COLO668 (cell line): ENCODE data around the gene TIFAB.
A peak's percentile ranks its signal among the peaks of the same experiment; 100 is the strongest.

ENCODE experiments used
- DNase-seq: peaks from one replicate; lab custom pipeline; 2025; ENCODE audit not compliant: unreplicated experiment; lab: John Stamatoyannopoulos, UW

TIFAB gene

GRCh38 chr5:135428586-135428985 lies 23.6 kb downstream of the TIFAB start:
- DNase-seq = no peak

DNA sequence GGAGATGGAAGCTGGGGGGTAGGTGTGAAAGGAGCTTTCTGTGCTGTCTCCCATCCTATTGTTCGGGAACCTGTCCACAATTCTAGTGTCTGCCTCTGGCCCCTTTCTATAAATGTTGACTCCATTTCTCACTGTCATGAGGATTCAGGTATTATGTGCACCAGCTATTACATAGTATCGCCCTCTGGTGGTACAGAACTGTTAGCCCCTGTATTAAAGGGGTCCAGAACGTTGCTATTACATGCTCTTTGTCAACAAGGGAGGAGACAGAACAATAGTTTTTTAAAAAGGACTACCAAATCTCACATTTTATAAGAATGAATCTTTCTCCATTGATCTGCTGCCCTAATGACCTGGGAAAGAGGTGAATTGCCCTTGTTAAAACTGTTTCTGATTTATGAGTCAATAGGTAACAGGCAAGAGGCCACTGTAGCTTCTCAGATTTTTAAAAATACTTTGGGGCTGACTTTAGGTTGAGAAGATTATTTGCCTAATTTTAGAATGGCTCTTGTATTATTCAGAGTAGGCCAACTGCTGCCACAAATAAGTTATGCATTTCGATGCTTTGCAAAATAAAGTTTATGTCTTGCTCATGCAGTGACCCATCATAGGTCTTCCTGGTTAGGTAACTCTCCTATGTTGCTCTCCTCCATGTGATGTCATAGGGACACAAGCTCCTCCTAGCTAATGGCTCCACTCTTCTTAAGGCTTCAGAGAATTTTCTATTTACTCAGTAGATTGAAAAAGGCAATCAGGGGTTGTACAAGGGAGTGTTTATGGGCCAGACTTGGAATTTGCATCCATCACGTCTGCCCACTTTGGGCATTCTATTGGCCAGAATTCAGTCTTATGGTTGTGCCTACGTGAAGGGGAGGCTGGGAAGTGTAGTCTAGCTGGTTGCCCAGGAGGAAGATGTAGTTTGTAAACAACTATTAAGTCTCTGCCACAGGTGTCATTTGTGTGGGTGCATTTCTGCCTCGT lies 25.8 kb downstream of the TIFAB start:
- DNase-seq = no peak

- no peak for DNase-seq
Observed at GRCh38 chr5:135425641-135426040, 26.5 kb downstream of the TIFAB start.

DNA sequence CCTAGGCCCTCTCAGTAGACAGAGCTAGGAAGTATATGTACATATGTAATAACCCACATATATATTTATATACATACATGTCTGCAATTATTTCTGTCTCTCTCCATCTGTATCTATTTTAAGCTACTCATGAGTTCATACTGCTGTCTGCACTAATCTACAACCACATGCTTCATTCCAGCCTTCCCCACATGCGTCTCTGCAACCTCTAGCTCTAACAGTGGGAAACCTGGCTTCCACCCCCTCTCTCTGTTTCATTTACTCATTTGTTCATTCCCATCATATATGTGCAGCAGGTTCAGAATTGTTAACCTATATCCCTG lies 28.3 kb downstream of the TIFAB start:
- no peak for DNase-seq

DNA sequence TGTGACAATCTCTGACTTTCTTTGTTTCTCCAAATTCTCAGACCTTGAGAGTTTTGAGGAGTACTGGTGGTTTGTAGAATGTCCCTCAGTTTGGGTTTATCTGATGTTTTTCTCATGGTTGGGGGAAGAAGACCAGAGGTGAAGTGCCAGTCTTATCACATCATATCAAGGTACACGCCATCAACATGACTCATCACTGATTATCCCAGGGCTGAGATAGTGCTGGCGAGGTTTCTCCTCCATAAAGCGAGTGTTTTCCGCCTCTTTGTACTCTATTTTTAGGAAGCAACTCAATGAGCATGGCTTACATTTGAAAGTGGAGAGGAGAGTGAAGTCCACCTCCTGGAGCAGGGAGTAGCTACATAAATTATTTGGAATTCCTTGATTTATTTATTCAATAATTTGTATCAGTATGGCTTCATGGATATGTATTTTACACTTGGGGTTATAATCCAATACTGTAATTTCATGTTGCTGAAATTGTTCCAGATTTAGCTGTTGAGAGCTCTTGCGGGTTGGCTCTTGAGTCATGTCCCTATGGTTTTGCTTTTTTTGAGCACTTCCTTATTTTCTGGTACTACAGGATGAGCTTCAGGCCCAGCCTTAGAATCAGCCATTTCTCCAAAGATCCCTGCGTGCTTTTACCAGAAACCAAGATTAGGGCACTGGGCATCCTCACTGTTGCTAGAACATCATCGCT lies 28.9 kb downstream of the TIFAB start:
- no peak for DNase-seq

DNA sequence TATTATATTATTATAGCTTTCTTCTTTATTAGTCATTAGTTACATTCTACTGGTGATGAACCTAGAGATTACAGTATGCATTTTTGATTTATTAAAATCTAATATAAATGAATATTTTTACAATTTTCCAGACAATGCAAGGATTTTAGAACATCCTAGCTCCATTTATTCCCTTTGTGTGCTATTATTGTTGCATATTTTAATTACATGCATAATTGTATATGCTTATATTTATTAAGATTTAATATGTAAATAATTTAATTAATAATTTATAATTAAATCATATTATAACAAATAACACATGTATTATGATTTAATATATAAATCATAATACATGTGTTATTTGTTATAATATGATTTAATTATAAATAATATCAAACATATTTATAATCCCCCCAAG lies 29.7 kb downstream of the TIFAB start:
- no peak for DNase-seq

DNA sequence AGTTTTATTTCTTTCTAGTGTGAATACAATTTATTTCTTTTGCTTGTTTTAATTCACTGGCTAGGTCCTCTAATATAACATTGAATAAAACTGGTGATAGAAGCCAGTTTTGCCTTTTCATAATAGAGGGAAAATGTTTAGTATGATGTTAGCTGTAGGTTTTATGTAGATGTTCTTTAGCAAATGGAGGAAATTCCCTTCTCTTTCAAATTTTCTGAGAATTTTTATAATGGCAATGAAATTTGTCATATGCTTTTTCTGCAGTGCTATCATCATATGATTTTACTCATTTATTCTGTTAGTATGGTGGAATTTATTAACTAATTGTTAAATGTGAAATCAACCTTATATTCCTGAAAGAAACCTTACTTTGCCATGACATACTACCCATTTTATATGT lies 35.1 kb downstream of the TIFAB start:
- DNase-seq = no peak

- DNase-seq = no peak
Observed at GRCh38 chr5:135405082-135405481, 47.1 kb downstream of the TIFAB start.

DNA sequence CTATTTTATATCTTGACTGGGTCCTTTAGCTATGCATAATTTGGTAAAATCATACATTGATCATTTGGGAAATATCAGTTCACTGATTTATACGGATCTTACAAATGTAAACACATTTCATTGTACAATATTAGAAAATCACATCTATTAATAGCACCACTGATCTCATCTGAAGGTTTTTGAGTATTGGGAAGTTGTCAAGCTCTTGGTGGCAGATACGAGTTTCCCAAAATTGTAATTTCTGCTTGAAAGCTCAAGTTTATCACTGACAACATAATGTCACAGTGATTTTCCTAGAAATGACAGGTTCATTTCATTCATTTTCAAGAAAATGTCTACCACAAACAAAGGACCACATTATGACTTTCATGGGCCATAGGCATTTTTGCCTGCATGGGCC lies 50.1 kb downstream of the TIFAB start:
- no peak for DNase-seq

GRCh38 chr5:135400866-135401265 lies 51.3 kb downstream of the TIFAB start:
- no peak for DNase-seq

- DNase-seq = no peak
Observed at GRCh38 chr5:135399794-135400542, 52.2 kb downstream of the TIFAB start.

DNA sequence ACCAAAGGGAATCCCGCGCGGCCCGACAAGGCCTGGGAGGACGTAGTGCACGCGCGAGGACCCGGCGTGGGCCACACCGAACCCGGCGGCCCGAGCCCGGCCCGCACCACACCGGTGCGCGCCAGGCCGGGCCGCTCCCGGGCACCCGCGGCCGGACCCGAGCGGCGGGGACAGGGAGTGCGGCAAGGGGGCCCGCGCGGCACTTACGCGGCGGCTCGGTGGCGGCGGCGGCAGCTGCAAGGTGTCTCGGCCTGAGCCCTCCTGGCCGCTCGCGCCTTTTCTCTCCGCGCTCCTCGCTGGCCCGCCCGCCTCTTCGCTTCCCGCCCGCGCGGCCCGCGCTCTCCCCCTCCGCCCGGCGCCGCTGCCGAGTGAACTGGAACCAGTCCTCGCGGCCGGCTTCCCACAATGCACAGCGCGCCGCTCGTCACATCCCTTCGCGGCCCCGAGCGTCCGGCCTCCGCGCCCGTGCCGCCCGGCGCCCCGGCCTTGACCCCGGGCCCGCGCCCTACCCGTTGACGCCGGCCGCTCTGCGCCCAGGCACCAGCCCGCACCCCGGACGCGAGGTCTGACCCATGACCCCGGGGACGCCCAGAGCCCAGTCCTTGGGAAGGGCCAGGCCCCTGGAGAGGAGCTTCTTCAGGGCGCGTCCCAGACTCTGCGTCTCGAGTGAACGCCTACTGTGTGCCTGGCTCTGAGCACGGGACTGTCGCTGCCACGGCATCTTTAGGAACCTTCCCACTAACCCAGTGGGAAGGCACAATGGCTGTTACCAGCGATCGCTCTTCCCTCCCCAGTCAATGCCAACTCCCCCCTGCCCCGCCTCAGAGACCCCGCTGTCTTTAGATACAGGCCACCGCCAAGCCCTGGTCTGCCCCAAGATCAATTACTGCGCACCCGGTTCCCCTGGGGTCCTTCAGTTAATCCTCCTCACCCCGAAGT lies 53.0 kb downstream of the TIFAB start, which contains the start of gene MACROH2A1:
TSS of gene MACROH2A1 (minus strand) at position 377 of the 939 bp plus-strand sequence. CDS start 10,138 bp downstream, outside the sequence.
- peak; percentile 91 for DNase-seq

GRCh38 chr5:135398160-135398854 lies 53.8 kb downstream of the TIFAB start:
- peak; percentile 80 for DNase-seq
